ENCODE results near the gene TDG.
"Not testable (repeated sequence)": the region's sequence is repeated elsewhere in the genome, so short reads cannot be mapped to it uniquely, and the experiment has no call there.

The TDG gene

GRCh38 chr12:104022786-104023185, 57.1 kb downstream of the TDG start:
- no peak for DNase-seq (ENCODE audit: low spot score)

- no peak for DNase-seq (ENCODE audit: low spot score)
These were observed 58.0 kb downstream of the TDG start for GRCh38 chr12:104023710-104024109.

GRCh38 chr12:104024348-104024747, 58.7 kb downstream of the TDG start:
- no peak for DNase-seq (ENCODE audit: low spot score)

GRCh38 chr12:104025771-104026170, 60.1 kb downstream of the TDG start:
- no peak for DNase-seq (ENCODE audit: low spot score)

GRCh38 chr12:104026841-104027599, 61.3 kb downstream of the TDG start:
- no peak for DNase-seq (ENCODE audit: low spot score)

- not testable (repeated sequence) for DNase-seq (ENCODE audit: low spot score)
These were observed 64.9 kb downstream of the TDG start for GRCh38 chr12:104030596-104030995.

GRCh38 chr12:104036143-104036542, 70.5 kb downstream of the TDG start:
- DNase-seq (ENCODE audit: low spot score), result not testable (repeated sequence)
